IMR-90 (cell line): ENCODE measurements around the gene NEK5. TPM values are rescaled to one million over a fixed set of nuclear protein-coding genes. Genes with fewer than 3 reads are reported as not detected.

Experiments used
- ATAC-seq: fragments of 200-7000 bp; cut with Tn5 transposase; 2 replicates; pipeline ENCODE4 v1.9.1; 2020; ENCODE audit warnings: low read depth, mild to moderate bottlenecking, moderate library complexity
- BruUV-seq: library from RNA; stranded (reverse); fragments of 400-500 nt; replicated peaks from 2 replicates; lab custom pipeline; 2021; lab: Mats Ljungman, UMichigan
- CTCF ChIA-PET: fragments of 300-600 bp; formaldehyde crosslinking; extraction: SDS; loops from one replicate; lab custom pipeline; 2021; ENCODE audit warnings: antibody characterized with exemption; lab: Yijun Ruan, JAX
- POLR2A ChIA-PET: fragments of 300-600 bp; sonication (Branson Sonifier 250); formaldehyde crosslinking; loops from one replicate; lab custom pipeline; 2022; ENCODE audit warnings: antibody characterized with exemption; ENCODE audit not compliant: unreplicated experiment; lab: Charles Lee
- DNase-seq: peaks from one replicate; pipeline ENCODE4 v3.0.0; 2013
- H2AFZ ChIP-seq: replicated peaks from 2 replicates; pipeline ENCODE3; 2013; ENCODE audit warnings: low read length, mild to moderate bottlenecking; ENCODE audit not compliant: poor library complexity
- H2AK5ac ChIP-seq: 2 replicates; pipeline ENCODE4 v1.6.1; 2013; ENCODE audit warnings: low read depth, low read length, inconsistent platforms
- H2AK9ac ChIP-seq: replicated peaks from 2 replicates; pipeline ENCODE3; 2013; ENCODE audit warnings: mild to moderate bottlenecking, low read depth, low read length, moderate library complexity; ENCODE audit not compliant: poor library complexity
- H2BK120ac ChIP-seq: 2 replicates; pipeline ENCODE4 v1.6.1; 2013; ENCODE audit warnings: low read depth, low read length, inconsistent platforms
- H2BK15ac ChIP-seq: 3 replicates; pipeline ENCODE4 v1.6.1; 2013; ENCODE audit warnings: low read depth, low read length, inconsistent platforms
- H2BK20ac ChIP-seq: 2 replicates; pipeline ENCODE4 v1.6.1; 2013; ENCODE audit warnings: low read depth, mild to moderate bottlenecking, inconsistent platforms, low read length, moderate library complexity
- H2BK5ac ChIP-seq: 2 replicates; pipeline ENCODE4 v1.6.1; 2013; ENCODE audit warnings: mild to moderate bottlenecking, low read depth, low read length, inconsistent platforms; ENCODE audit not compliant: poor library complexity, severe bottlenecking
- H3K14ac ChIP-seq: replicated peaks from 2 replicates; pipeline ENCODE4 v1.6.1; 2013; ENCODE audit warnings: low read depth, low read length, inconsistent platforms
- H3K18ac ChIP-seq: 2 replicates; pipeline ENCODE4 v1.6.1; 2013; ENCODE audit warnings: low read depth, low read length, control low read depth
- H3K23ac ChIP-seq: 2 replicates; pipeline ENCODE4 v1.6.1; 2013; ENCODE audit warnings: low read depth, low read length, inconsistent platforms
- H3K27ac ChIP-seq: 2 replicates; pipeline ENCODE4 v1.5.1; 2013; ENCODE audit warnings: mild to moderate bottlenecking, control low read depth, low read length; ENCODE audit not compliant: insufficient read depth
- H3K27me3 ChIP-seq: 2 replicates; pipeline ENCODE4 v1.6.1; 2013; ENCODE audit warnings: low read length; ENCODE audit not compliant: control insufficient read depth, insufficient read depth
- H3K36me3 ChIP-seq: 2 replicates; pipeline ENCODE4 v1.6.1; 2013; ENCODE audit warnings: low read length, mixed read lengths; ENCODE audit not compliant: control insufficient read depth, insufficient read depth
- H3K4ac ChIP-seq: 2 replicates; pipeline ENCODE4 v1.6.1; 2013; ENCODE audit warnings: low read depth, low read length, inconsistent platforms
- H3K4me1 ChIP-seq: 2 replicates; pipeline ENCODE4 v1.6.1; 2013; ENCODE audit warnings: low read length, mixed read lengths; ENCODE audit not compliant: control insufficient read depth, insufficient read depth
- H3K4me2 ChIP-seq: 2 replicates; pipeline ENCODE4 v1.6.1; 2013; ENCODE audit warnings: low read depth, mild to moderate bottlenecking, control low read depth, low read length, moderate library complexity
- H3K4me3 ChIP-seq: 2 replicates; pipeline ENCODE4 v1.5.1; 2013; ENCODE audit warnings: low read depth, mild to moderate bottlenecking, control low read depth, low read length, moderate library complexity; ENCODE audit not compliant: insufficient read depth
- H3K56ac ChIP-seq: 2 replicates; pipeline ENCODE4 v1.6.1; 2013; ENCODE audit warnings: low read length, inconsistent platforms; ENCODE audit not compliant: insufficient read depth; ENCODE audit errors: extremely low read depth
- H3K79me1 ChIP-seq, 2 experiments: 2 replicates each; pipeline ENCODE4 v1.6.1; 2013; ENCODE audit warnings: low read length in 2 of 2, inconsistent platforms in 1 of 2, low read depth in 1 of 2
- H3K9ac ChIP-seq: 2 replicates; pipeline ENCODE4 v1.6.1; 2013; ENCODE audit warnings: low read depth, low read length, control low read depth
- H3K9me1 ChIP-seq: 2 replicates; pipeline ENCODE4 v1.6.1; 2013; ENCODE audit warnings: low read length, inconsistent platforms; ENCODE audit not compliant: insufficient read depth
- H3K9me3 ChIP-seq: 2 replicates; pipeline ENCODE4 v1.6.1; 2013; ENCODE audit warnings: low read length; ENCODE audit not compliant: control insufficient read depth, insufficient read depth
- H4K20me1 ChIP-seq: 2 replicates; pipeline ENCODE4 v1.6.1; 2013; ENCODE audit warnings: low read length, inconsistent platforms; ENCODE audit not compliant: insufficient read depth
- H4K5ac ChIP-seq: 2 replicates; pipeline ENCODE4 v1.6.1; 2013; ENCODE audit warnings: mild to moderate bottlenecking, low read depth, low read length, control low read depth
- H4K8ac ChIP-seq, 2 experiments: 2 replicates each; pipeline ENCODE4 v1.6.1; 2013; ENCODE audit warnings: low read depth in 2 of 2, low read length in 2 of 2, control low read depth in 1 of 2, inconsistent platforms in 1 of 2
- H4K91ac ChIP-seq: 2 replicates; pipeline ENCODE4 v1.6.1; 2013; ENCODE audit warnings: low read depth, low read length, inconsistent platforms; ENCODE audit not compliant: insufficient read depth
- BHLHE40 ChIP-seq: fragments of 150-350 bp; IDR thresholded peaks from 2 replicates; pipeline ENCODE4 v1.6.1; 2016; ENCODE audit warnings: mild to moderate bottlenecking, low read depth, low read length
- MAFK ChIP-seq: IDR thresholded peaks from 2 replicates; pipeline ENCODE4 v1.6.1; 2012; ENCODE audit warnings: low read depth, low read length, improper control_type of control experiment
- MXI1 ChIP-seq: IDR thresholded peaks from 2 replicates; pipeline ENCODE4 v1.6.1; 2012; ENCODE audit warnings: low read depth, mild to moderate bottlenecking, low read length, moderate library complexity, borderline replicate concordance
- NFE2L2 ChIP-seq: fragments of 150-350 bp; IDR thresholded peaks from 2 replicates; pipeline ENCODE4 v1.6.1; 2016; ENCODE audit warnings: low read depth, mild to moderate bottlenecking, low read length
- RCOR1 ChIP-seq: IDR thresholded peaks from 2 replicates; pipeline ENCODE4 v1.6.1; 2012; ENCODE audit warnings: mild to moderate bottlenecking, low read length, improper control_type of control experiment; ENCODE audit not compliant: insufficient replicate concordance
- WGBS, 2 experiments: methylation state at CpG; one replicate each; pipeline versions ENCODE4 v1.1.5 to v1.1.7; 2013; ENCODE audit warnings: missing lambda C conversion rate in 2 of 2; ENCODE audit not compliant: insufficient read length in 1 of 2; ENCODE audit errors: extremely low coverage in 2 of 2; 5-methylcytosine and 5-hydroxymethylcytosine counted together
- dilution Hi-C: fragments of 300-500 bp; cut with HindIII; formaldehyde crosslinking; loops from one replicate; pipeline ENCODE4 v1.14.3; 2018; ENCODE audit warnings: low sequenced_read_pairs; ENCODE audit not compliant: unreplicated experiment
- in situ Hi-C: fragments of 300-500 bp; cut with MboI; formaldehyde crosslinking; loops from 3 replicates; pipeline ENCODE4 v1.14.3; 2019; ENCODE audit warnings: low sequenced_read_pairs, inconsistent platforms, mixed read lengths
- intact Hi-C: fragments of 100-400 bp; cut with micrococcal nuclease; formaldehyde crosslinking; loops from 2 replicates; pipeline ENCODE4 v1.10.0; 2022
- polyA plus RNA-seq, 3 experiments: library from polyadenylated mRNA; depleted of rRNA; stranded (reverse); fragments of >200 nt; gene quantifications; 2 replicates each; pipeline ENCODE4 v1.2.3, GENCODE V29; 2012; ENCODE audit warnings: low replicate concordance in 1 of 3
- total RNA-seq: library from RNA; depleted of rRNA; stranded (reverse); fragments of >200 nt; gene quantifications from 2 replicates; pipeline ENCODE4 v1.2.3, GENCODE V29; 2012
- TF ChIP-seq, protein P1 (sequence below): fragments of 150-350 bp; IDR thresholded peaks from 2 replicates; pipeline ENCODE4 v1.6.1; 2017; ENCODE audit warnings: mild to moderate bottlenecking, antibody characterized with exemption, low read length, low read depth

Gene NEK5
- total and polyA plus RNA-seq, 2 of the 4 experiments (the other 2 are of a cell fraction): not detected

- no peak overlapping the region for H2BK20ac ChIP-seq
- no peaks in the 10 kb centered on the region for H3K36me3 ChIP-seq
- dilution Hi-C loops (no loop called here), intact Hi-C loops (no loop called here), in situ Hi-C loops (loop anchor here (5.0 kb wide), 1 partner anchor 71 kb away; no protein-coding TSS in a partner anchor)
- no peak overlapping the region for H3K23ac ChIP-seq
- no peak overlapping the region for H2BK120ac ChIP-seq
- H3K27ac ChIP-seq: no peak overlapping the region
- no peak overlapping the region for H2BK5ac ChIP-seq
- no peaks in the 10 kb centered on the region for H3K79me1 ChIP-seq
- no peak overlapping the region for H3K14ac ChIP-seq
- ChIA-PET CTCF (no interaction called here), POLR2A (no interaction called here)
- H3K4me2 ChIP-seq: no peak overlapping the region
- no peaks in the 10 kb centered on the region for H4K20me1 ChIP-seq
- no peaks in the 10 kb centered on the region for H3K9me3 ChIP-seq
- no peak overlapping the region for H2AK5ac ChIP-seq
- H3K9ac ChIP-seq: no peak overlapping the region
- TF ChIP-seq NFE2L2: no peak
- no peak for TF ChIP-seq MXI1
- TF ChIP-seq BHLHE40: no peak
- TF ChIP-seq, protein P1, sequence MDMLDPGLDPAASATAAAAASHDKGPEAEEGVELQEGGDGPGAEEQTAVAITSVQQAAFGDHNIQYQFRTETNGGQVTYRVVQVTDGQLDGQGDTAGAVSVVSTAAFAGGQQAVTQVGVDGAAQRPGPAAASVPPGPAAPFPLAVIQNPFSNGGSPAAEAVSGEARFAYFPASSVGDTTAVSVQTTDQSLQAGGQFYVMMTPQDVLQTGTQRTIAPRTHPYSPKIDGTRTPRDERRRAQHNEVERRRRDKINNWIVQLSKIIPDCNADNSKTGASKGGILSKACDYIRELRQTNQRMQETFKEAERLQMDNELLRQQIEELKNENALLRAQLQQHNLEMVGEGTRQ: no peak
- TF ChIP-seq MAFK: no peak
- TF ChIP-seq RCOR1: no peak
- ATAC-seq (no peak), DNase-seq (no peak)
- no peak overlapping the region for H2AFZ ChIP-seq
- H2AK9ac ChIP-seq: no peak overlapping the region
- no peak overlapping the region for H3K4me3 ChIP-seq
- no peak overlapping the region for H4K8ac ChIP-seq
- BruUV-seq: no TSS peak
- H4K5ac ChIP-seq: no peak overlapping the region
- H4K91ac ChIP-seq: no peak overlapping the region
- no peak overlapping the region for H2BK15ac ChIP-seq
- no peak overlapping the region for H3K4ac ChIP-seq
- no peaks in the 10 kb centered on the region for H3K9me1 ChIP-seq
- no peaks in the 10 kb centered on the region for H3K4me1 ChIP-seq
- no peaks in the 10 kb centered on the region for H3K27me3 ChIP-seq
- H3K18ac ChIP-seq: no peak overlapping the region
- WGBS, 2 experiments: no CpG with 5 or more reads among the region's 4 CpGs
- H3K56ac ChIP-seq: no peak overlapping the region
Measured at GRCh38 chr13:52053460-52053859, 75.4 kb downstream of the NEK5 start.
